Stimulated activated CD8-positive, alpha-beta memory T cell treated with anti-CD3 and anti-CD28 coated beads, Interleukin-12 subunit alpha, Interleukin-12 subunit beta, amount 100 ng/mL, for 24 hours (primary cell): Measurements from ENCODE around the gene NCBP2.
A peak's percentile ranks its signal among the peaks of the same experiment; 100 is the strongest.
"Not testable (repeated sequence)": the region's sequence is repeated elsewhere in the genome, so short reads cannot be mapped to it uniquely, and the experiment has no call there.

ENCODE experiments used
- DNase-seq: peaks from one replicate; pipeline ENCODE4 v3.0.0-alpha.2; 2020; ENCODE audit errors: extremely low read depth

NCBP2 gene

DNA sequence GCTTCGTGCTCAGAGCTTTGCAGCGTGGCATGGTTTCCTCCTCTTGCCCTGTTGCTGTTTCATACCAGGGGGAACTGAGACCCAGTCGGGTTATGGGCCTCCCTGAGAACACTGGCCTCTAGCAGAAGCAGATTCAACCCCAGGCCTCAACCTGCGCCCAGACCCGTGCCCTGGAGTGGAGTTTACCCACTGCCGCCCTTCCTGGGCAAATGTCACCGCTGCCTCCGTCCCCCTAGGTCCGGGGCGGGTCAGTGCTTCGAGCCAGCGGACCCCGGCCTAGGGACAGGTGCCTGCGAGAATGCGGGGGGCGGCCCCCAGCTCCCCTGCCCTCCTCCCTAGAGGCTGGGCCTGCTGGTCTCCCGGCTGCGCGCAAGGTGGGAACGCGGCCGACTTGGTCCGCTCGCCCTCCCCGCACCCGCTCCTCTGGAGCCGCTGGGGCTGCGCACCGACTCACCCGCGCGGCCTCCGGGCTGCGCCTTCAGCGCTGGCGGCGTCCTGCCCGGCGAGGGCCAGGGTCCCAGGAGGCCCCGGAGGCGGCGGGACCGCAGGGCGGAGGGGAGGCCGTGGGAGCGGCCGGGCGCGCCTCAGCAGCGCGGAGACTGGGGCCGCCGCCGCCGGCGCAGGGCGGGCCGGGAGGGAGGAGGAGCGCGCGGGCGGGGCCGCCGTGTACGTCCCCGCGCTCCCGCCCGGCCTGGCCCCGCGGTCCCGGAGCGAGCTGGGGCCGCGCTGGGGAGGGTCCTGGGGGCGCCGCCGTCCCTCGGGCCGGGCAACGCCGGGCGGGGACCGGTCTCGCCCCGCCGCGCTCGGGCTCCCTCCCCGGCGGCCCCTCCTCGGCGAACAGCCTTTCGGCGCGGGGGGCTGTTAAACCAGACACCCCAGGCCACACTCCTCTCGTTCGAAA is 26.2 kb upstream of the NCBP2 start, which contains the start of gene PIGZ:
Gene PIGZ, minus strand, starts transcription at position 601 of the 901 bp plus-strand sequence. CDS start 16,802 bp downstream, outside the sequence.
- no peak for DNase-seq

- DNase-seq: no peak
Measured at GRCh38 chr3:196967412-196968232, 25.3 kb upstream of the NCBP2 start.

DNA sequence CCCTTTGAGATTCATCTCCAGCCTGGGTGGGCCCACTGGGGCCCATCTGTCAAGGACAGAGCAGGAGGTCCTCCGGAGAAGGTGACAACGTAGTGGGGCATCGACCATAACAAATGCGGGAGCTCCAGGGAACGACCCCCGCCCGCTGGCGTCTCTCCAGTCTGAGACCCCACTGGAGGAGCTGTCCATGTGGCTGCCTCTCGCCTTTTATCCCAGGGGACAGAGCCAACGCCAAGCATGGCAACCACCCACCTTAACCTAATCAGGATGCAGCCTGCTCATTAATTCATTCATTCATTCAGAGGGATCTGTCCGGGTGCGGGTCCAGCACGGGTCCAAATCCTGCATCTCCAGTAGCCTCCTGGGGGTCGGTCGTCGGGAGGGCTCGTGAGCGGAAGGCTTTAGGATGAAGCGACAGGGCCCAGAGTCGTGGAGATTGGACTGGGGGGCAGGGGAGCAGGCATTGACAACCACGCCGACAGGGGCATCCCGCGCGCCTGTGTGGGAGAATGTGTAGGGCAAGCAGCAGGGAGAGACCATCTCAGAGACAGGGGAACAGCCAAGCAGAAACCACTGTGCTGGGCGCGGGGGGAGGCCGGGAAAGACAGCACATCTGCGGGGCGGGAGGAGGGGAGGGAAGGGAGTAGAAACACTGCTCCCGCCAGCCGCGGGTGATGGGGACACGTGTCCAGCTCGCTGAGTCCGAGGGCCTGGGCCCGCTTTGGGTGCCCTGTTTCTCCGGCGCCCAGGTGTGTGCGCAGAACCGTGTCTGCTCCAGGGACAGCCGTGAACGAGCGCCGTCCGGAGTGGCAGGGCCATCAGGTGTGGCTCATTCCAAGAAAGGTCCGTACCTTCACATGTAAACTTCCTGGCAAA is 24.4 kb upstream of the NCBP2 start:
- no peak for DNase-seq

DNA sequence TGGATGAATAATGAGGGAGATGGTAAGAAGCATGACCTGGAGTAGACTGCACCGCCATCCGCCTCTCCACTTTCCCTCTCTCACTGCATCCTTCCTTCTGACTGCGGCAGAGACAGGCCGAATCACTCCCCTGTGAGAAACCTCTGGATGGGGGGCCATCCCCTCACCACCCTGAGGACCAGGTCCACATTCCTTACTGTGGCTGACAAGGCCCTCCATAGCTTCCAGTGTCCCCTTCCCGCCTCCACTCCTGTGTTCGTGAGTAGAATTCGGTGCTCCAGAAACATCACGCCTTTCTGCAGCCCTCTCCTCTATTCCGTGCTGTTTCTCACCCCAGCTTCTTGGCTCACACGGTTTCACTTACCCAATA is 23.5 kb upstream of the NCBP2 start:
- DNase-seq: no peak

DNA sequence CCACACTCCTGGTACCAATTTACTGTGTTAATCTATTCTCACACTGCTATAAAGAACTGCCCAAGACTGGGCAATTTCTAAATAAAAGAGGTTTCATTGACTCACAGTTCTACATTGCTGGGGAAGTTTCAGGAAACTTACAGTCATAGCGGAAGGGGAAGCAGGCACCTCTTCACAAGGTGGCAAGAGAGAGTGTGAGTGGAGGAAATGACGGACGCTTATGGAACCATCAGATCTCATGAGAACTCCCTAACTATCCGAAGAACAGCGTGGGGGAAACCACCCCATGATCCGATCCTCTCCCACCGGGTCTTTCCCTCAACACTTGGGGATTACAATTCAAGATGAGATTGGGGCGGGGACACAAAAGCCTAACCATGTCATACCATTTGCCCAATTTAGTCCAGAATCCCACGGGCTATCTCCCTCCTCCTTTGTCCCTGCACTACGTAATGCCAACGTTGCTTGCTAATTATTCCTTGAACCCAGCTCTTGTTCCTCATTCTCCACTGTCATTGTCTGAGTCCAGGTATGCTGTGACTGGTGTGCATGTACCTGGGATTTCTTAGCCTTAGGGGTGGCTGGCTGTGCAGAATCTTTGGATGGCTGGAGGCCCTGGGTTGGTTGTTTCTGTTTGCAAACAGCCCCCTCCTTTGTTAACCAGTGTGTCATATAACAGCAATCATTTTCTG is 22.9 kb upstream of the NCBP2 start:
- DNase-seq: no peak

GRCh38 chr3:196963631-196963953 is 21.3 kb upstream of the NCBP2 start:
- DNase-seq: no peak

GRCh38 chr3:196962930-196963630 is 20.8 kb upstream of the NCBP2 start:
- no peak for DNase-seq

DNA sequence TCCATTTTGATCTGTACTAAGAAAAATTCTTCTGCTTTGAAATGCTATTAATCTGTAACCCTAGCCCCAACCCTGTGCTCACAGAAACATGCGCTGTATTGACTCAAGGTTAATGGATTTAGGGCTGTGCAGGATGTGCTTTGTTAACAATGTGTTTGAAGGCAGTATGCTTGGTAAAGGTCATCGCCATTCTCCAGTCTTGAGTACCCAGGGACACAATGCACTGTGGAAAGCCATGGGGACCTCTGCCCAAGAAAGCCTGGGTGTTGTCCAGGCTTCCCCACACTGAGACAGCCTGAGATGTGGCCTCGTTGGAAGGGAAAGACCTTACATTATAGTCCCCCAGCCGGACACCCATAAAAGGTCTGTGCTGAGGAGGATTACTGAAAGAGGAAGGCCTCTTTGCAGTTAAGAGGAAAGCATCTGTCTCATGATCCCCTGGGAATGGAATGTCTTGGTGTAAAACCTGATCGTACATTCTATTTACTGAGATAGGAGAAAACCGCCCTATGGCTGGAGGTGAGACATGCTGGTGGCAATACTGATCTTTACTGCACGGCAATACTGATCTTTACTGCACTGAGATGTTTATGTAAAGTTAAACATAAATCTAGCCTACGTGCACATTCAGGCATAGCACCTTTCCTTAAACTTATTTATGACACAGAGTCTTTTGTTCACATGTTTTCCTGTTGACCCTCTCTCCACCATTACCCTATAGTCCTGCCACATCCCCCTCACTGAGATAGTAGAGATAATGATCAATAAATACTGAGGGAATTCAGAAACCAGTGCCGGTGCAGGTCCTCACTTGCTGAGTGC is 20.0 kb upstream of the NCBP2 start:
- DNase-seq: no peak

- DNase-seq: no peak
Measured at GRCh38 chr3:196954832-196955231, 12.5 kb upstream of the NCBP2 start.

GRCh38 chr3:196951371-196951770 is 9.0 kb upstream of the NCBP2 start:
- no peak for DNase-seq

DNA sequence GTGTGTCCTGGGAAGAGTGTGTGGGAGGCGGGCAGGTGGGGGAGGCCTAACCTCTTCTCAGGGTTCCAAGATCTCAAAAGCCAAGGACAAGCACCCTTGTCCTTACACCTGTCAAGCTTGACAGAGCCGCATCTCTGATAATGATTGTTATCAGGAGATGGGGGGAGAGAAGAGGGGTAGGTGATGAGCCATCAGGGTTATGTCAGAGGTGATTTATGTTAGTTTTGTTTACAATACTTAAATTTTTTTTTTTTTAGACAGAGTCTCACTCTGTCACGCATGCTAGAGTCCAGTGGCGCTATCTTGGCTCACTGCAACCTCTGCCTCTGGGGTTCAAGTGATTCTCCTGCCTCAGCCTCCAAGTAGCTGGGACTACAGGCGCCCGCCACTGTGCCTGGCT is 7.4 kb upstream of the NCBP2 start:
- DNase-seq: no peak

- DNase-seq: no peak
Measured at GRCh38 chr3:196949285-196949619, 6.9 kb upstream of the NCBP2 start.

DNA sequence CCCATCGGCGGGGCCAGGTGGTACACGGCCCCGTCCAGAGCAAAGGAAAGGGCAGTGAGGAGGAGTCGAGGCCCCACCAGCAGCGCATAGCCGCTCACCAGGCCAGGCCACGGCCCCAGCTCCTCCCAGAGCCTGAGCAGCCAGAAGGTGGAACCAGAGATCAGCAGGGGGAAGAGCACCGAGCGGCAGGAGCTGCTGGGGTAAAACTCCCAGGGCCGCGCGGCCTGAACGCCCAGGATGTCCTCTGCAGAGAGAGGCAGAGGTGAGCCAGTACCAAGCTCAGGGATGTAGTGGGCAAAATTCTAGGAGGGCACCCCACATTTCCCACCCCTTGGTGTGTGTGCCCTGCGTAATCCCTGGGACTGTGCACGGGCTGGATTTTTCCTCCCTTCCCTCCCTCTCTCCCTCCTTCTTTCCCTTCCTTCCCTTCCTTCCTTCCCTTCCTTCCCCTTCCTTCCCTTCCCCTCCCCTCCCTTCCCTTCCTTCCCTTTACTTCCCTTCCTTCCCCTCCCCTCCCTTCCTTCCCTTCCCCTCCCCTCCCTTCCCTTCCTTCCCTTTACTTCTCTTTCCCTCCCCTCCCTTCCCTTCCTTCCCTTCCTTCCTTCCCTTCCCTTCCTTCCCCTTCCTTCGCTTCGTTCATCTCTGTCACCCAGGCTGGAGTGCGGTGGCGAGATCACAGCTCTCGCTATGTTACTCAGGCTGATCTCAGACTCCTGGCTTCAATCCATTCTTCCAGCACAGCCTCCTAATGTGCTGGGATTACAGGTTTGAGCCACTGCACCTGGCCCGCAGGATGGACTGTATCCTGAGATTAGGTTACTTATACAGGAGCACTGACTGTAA is 6.3 kb upstream of the NCBP2 start:
- no peak for DNase-seq

- no peak for DNase-seq
Measured at GRCh38 chr3:196947860-196948441, 5.6 kb upstream of the NCBP2 start.

DNA sequence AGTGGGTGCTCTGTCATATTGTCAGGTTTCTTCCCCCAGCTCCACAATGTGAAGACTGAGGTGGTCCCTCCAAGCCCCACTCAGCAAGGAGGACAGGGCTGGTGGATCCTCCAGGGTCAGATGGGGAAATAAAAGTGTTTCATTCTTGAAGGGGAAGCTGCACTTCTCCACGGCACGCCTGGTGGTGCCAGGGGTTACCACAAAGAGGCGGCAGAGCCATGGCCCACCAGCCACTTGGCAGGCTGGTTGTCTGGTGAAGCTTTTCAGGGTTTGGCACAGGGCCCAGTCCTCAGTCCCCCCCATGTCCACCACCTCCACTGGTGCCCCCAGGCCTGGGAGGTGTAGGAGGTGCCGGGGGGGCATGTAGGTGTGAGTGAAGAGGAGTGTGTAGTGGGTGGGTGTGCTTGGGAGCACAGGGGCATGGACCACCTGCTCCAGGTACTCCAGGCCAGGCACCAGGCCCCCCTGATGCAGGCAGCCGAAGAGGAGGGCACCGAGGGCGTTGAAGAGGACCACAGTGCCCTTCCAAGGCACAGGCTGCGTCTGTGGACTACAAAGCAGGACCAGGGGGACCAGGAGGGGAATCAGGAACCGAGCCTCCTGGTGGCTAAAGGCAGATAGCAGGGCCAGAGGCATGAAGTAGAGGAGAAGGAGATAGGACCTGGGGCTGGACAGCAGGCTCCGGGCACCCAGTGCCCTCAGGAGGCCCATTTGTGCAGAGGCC is 5.0 kb upstream of the NCBP2 start:
- DNase-seq: no peak

- not testable (repeated sequence) for DNase-seq
Measured at GRCh38 chr3:196944037-196944790, 1.9 kb upstream of the NCBP2 start.

DNA sequence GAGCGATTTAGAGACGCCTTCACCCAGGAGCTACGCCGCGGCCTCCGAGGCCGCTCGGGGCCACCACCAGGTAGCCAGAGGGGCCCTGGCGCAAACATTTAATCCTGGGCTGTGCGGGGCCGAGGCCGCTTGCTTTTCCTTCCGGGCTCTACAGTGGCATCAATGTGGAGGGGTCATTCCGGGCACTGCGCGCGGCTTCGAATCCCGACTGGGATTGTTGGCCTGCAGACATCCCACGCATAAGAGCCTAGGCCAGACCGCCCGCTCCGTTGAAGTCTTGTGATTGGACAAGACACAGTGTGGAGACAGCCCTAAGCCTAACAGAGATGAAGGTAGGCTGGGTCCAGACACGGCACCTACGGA is 568 bp upstream of the NCBP2 start:
- peak; percentile 3 for DNase-seq
